Measurements from ENCODE around the gene SPRED2.
A peak's percentile ranks its signal among the peaks of the same experiment; 100 is the strongest.

The SPRED2 gene

DNA sequence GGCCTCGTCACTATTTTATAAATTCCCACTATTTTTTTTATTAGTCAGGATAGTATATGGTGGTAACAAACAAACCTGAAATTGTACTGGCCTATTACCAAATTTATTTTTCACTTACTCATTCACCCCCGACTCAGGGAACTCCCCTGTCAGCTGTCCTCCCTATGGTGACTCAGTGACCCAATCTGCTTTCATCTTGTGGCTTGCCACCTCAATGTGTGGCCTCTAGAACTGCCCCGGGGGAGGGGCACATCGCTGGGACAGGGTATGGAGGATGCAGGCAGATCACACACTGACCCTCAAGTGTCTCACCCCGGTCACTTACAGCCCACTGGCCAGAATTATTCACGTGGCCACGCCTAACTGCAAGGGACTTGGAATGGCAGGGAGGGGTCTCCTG lies 133.2 kb downstream of the SPRED2 start:
- DNase-seq = no peak

DNA sequence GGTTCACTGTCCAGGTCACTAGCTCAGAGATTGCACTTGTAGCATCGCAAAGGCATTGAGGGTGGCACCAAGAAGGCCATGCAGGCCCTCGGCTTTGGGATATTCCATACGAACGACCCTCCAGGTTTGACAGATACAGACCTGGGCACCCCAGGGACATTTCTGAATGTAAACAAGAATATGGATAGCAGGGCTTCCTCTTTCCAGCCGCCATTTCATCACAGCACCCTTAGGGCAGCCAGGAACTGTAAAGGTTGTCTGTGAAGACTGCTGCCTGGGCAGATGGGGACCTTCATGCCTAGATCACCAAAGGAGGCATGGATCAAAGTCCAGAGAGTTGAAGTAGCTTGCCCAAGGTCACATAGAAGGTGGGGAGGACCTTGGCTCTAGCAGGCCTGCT lies 134.3 kb downstream of the SPRED2 start:
- no peak for DNase-seq

DNA sequence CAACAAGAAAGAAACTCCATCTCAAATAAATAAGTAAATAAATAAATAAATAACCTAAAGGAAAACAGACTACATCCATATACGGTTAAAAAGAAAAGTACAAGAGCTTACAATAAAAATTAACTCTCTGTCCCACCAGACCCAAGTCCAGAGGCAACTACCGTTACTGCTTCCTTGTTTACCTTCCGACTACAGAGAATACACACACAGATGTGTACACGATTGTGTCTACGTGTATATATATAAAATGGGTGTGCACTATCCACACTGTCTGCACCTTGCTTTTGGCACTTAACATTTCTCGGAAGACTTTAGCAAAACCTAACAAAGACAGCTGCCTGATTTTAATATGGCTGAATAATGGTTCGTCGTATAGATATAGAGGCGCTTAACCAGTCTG lies 134.9 kb downstream of the SPRED2 start:
- DNase-seq = no peak

DNA sequence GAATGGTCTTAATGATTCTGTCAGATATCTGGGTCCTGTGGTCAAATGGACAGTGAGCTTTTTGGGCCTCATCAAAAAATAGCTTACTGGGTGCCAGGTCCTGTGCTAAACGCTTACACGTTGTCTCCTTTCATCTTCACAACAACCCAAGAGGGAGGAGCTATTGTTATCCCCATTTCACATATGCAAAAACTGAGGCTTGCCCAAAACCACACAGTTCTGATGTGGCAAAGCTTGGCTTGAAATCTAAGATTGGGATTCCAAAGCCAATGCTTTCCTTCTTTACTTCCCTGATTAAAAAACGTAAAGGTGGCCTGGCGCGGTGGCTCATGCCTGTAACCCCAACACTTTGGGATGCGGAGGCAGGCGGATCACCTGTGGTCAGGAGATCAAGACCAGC lies 135.4 kb downstream of the SPRED2 start:
- no peak for DNase-seq

DNA sequence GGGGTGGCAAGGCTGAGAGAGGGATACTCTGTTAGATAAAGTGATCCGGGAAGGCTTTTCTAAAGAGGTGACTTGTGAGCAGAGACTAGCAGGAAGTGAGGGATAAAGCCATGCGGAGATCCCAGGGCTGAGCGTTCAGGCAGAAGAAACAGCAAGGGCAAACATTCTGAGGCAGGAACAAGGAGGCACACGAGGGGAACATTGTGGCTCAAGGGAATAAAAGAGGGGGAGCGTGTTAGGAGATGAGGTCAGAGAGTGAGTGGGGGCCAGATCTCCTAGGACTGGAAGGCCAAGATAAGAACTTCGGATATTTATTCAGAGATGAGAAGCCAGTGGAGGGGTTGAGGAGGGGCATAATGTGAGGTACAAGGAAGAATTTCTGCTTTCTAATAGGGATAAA lies 137.7 kb downstream of the SPRED2 start:
- no peak for DNase-seq

DNA sequence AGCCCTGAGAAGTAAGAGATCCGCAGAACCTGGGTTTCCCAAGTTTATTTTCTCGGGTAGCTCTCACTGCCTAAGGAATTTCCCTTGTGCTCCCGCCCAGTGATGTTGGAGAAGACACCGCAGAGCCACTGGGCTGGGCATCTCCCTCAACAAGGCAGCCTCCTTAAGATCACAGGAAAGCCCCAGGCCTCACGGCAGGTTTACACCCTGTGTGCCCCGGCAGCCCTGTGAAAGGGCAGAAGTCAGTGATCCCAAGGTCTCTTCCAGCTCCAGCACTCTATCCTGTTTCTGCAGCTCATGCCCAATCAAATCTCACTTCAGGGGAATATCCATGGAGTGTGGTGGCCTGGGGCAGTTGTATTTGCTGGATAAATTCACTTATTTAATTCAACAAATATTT lies 138.3 kb downstream of the SPRED2 start:
- no peak for DNase-seq

DNA sequence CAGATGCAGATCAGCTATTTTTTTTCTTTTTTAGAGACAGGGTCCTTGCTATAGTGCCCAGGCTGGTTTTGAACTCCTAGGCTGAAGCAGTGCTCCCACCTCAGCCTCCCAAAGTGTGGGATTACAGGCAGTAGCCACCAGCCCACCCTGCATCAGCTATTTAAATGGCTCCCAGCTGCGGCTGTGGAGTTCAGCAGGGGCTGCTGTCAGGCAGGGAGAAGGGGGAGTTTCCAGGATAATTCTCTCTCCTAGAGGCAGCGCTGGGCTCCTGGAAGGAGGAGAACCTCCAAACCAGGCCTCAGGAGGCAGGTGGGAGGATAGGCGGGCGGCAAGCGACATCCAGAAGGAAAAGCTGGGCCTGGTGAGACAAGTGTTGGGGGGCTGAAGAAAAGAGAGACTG lies 139.0 kb downstream of the SPRED2 start:
- no peak for DNase-seq

DNA sequence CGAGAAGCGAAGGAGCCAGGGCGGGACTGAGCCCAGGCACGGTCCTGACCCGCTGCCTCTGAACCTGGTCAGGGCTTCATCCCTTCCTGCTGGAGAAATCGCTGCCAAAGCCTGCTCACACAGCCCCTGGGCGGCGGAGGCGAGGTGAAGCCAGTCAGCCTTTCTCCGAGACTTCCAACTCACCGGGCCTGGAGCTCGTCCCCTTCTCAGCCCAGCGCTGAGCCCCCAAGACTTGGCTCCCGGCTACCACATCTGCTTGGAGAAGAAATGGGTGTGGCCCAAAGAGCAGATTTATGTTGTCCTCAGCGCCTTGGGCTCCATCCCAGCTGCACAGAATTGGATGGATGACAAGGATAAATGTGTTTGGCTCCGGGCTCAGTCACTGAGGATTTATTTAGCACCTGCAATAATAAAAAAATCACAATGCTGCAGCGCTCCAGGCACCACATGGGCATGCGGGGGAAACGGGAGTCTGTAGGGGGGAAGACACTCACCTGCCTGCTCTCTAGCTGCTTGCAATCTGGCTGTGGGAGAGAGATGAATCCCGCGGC lies 139.9 kb downstream of the SPRED2 start:
- DNase-seq = no peak

DNA sequence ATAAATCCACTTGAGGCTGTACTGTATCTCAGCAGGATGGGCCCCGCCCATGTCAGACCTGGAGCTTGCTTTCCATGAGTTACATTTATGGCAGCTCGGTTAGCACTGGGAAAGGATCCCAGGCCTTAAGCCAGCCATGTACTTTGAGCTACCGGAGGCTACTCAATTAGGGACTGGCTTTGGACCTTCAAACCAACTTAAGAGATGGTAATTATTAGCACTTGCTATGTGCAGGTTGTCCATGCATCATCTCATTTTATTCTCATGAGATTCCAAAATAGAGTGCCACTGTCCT lies 140.3 kb downstream of the SPRED2 start:
- DNase-seq = no peak

DNA sequence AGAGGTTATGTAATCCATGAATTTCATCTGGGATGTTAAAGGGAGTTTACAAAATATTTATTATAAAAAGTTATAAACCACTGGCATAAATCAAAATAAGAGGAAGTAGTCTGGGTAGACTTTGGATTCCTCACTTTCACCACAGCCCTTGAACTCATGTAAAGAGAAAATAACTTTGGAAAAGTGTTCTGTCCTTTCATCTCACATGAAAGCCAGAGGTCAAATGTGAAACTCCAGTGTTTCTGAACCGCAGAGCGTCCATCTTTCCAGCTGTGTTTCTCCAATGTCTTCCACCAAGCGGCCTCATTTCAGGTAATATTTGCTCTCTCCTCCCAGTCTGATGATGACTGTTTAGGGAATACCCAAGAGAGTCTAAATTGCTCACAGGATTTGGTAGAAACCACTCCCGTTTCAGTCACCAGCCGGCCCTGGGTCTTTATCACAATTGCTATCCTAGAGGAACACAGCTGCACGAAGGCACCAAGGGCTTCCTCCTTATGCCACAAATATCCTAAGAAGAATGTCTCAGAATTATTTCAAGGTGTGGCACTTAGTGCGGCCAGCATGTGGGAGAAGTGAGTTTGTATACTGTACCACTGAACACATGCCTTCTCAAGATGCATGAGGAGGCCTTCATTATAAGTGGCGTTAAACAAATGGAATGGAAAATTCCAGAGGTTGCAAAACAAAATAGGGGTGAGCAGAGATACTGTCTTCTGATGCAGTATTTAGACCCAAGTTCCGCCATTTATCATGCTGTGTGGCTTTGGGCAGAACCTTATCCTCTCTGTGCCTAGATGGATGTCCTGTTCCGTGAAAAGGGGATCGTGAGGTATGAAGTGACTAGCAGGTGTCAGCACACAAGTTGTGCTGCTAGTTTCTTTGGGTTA lies 140.9 kb downstream of the SPRED2 start:
- no peak for DNase-seq

DNA sequence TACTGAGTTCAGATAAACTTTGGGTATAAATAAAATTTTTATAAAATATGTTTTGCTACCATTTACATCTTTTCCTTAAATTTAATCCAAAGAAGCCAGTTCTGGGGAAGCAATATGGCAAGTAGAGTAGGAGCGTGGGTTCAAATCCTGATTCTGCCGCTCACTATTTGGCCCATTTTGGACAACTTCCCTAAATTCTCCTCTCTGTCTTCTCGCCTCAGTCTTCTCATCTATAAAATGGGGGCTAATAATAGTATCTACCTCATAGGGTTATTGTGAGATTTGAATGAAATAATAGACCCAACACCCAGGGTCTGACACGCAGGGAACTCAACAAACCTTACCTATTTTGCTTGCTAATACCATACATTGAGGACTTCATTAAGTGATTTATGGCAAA lies 145.0 kb downstream of the SPRED2 start:
- DNase-seq = no peak

DNA sequence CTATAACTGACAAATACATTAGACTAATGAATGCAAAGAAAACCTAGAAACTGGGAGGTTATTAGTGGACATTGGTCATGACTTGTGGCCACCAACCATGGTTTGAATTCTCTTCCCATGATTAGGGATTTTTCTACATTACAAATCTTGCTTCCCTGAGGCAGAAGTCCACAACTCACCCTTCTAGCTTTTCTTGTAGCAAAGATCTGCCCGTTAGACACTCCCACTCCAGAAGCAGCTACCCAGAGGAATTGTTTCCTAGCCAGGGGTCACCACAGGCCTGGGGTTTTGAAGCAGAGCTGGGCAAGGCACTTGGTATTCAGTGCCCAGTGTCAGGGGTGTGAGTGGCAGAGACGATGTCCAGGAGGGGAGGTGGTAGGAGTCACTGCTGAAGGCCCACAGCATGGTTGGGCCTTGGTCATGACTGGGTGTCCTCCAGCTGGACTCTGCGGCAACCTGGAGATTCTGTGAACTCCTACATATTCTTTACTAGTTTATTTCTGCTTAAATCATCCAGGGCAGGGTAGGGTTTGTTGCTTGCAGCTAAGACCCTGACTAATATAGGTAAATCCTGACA lies 149.8 kb downstream of the SPRED2 start:
- DNase-seq = no peak

DNA sequence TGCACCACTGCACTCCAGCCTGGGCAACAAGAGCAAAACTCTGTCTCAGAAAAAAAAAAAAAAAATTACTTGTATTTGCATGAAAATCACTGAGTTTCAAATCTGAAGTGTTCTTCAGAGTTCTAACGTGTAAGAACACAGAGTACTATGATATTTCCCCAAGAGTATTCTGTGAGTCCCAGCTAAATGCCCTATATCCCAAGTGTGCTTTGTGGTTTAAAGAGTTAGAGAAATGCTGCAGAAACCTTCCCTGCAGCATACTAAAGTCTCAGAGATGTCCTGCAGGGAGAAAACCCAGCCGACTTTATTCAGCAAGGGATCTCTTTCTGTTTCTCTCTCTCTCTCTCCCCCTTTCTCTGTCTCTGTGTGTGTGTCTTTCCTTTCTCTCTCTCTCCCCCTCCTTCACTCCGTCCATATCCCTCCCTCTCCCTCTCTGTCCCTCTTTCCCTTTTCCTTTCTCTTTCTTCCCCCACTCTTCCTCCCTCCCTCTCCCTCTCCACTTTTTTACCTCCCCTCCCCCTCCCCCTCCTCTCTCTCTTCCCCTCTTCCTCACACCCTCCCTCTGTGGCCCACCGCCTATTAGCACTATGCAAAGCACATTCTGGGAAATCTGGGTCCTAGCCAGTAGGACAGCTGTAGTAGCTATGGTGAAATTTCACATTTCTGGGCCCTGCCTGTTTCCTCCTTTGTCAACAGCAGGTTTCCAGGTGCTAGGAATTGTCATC lies 150.6 kb downstream of the SPRED2 start:
- no peak for DNase-seq

DNA sequence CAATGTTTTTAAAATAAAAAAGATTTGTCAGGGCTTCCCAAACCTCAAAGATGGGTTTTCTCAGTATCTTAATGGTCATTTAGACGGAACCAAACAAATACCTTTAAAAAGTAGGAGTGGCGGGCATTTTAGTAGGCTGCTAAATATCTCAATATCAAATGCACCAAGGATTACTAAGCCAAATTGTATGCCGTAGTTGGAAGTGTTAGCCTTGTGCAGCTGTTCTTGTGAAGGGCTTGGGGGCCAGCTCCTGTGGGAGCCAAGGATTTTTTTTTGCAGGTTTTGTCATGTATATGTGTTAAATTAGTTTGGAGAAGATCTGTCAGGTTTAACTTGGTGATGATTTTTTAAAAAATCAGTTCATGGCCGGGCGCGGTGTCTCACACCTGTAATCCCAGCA lies 152.6 kb downstream of the SPRED2 start:
- DNase-seq = no peak

DNA sequence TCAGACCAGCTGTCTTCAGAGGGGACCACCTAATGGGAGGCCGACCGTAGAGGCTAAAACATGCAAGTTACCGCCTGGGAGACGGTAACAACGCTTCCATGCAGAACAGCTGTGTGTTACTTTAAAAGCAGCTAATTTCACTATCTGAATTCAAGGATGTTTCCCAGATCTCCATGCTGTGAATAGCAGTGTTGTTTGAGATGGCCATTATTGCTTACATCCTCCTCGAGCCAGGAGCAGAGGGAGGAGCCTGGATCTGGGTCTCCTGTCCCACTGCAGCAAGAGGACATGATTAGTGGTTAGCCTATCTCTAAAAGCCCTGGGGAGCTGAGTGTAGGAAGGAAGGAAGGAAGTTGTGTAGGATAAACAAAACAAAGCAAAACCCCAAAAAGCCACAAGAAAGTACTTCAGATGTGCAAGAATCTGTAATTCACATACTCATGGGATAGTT lies 153.8 kb downstream of the SPRED2 start:
- no peak for DNase-seq

DNA sequence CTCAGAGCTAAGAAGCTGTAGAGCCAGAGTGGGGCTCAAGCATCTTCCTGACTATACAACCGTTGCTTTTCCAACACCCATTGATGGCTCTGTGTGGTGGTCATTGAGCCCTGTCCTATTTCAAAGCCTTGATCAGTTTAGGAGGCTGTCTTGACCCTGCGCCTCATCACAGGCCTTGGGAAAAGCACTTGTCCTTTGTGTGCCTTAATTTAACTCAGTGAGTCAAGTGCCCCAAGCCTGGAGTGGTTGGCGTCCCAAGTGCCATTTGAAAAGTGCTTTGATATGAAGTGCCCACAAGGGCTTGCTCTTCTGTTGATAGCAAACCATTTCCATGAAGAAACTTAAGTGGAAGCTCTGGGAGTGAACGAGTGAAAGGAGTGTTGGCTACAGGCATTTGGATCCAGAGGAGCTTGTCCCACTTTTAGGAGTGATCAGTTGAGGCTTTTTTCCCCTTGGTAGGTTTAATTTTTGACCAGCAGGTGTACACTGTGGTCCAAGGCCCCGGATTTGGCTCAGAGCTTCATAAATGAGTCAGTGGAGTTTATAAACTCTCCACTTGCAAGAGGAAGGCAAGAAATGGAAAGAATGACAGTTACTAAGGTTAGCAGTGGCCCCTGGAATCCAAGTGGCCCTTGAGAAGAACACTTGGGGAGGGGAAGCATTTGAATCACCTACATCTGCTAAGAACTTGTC lies 154.5 kb downstream of the SPRED2 start:
- peak; percentile 53 for DNase-seq

DNA sequence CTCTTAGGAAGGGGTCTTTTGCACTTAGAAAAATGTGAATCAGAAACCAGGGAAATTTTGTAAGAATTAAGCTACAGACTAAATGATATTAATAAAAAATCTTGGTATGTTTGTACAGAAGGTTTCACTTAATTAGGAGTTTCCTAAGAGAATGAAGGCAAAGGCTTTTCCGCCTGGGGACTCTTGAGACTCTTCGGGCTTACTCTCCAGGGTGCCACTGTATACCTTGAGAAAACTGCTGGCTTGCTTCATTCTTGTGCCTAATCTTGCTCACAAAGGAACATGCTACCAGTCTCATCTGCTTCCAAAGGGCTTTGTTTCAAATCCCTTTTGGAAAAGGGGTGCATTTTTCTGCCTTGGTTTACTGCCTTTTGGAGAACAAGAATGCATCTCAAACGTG lies 155.3 kb downstream of the SPRED2 start:
- DNase-seq = no peak

DNA sequence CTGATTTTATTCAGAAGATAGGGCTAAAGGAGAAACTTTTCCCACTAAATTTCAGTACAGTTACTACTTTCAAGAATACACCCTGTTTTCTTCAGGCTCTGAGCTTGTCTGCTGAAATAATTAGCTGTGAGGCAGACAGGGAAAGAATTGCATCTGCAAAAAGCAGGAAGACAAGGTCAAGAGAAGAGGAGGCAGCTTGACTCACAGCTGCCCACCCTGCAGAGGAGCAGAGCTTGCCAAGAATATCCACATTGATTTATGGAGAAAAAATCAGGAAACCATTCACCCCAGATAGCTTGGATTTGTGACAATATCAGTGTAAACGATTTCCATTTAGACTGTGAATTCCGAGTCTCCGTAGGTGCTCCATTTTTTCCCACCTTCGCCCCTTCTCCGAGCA lies 155.8 kb downstream of the SPRED2 start:
- DNase-seq = no peak

DNA sequence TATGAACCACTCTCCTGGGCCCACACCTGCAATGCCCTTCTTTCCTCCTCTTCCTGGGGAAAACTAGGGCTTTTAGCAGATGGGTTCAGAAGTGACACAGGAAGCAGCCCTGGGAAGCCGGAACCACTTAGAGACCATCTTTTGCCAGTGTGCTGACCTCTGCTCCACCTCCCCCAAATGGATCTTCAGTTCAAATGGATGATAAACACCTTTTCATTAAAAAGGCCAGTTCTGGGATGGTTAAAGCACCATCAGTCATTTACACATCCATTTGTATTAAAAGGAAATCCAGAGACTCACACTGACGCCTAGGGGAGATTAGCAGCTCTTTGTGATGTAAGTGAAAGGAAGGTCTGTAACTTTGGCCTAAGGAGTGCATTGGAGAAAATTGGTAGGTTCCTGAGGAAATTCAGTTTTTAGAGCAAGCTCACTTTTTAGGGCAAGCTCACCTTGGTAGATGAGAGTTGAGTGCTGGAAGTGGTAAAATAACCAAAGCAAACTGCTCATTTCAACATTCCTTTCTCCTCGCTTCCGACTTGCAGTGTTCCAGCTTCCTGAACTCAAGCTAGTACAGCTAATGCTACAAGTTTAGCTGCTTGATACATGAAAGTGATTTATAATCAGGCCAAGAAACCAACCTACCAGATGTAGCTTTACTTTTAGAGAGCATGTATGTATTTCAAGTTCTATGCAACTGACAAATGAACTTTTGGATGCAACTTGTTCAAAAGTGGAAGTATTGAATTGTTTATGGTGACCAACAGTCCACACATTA lies 157.1 kb downstream of the SPRED2 start:
- no peak for DNase-seq

DNA sequence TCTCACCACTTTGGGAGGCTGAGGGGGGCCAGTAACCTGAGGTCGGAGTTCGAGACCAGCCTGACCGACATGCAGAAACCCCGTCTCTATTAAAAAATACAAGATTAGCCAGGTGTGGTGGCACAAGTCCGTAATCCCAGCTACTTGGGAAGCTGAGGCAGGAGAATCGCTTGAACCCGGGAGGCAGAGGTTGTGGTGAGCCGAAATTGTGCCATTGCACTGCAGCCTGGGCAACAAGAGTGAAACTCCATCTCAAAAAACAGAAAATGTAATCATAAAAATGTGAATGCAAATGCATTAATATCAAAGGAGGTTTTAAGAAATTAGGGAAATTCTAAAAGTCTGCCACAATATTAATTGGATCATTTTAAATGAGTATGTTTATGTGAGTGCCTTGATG lies 159.1 kb downstream of the SPRED2 start:
- DNase-seq = no peak

DNA sequence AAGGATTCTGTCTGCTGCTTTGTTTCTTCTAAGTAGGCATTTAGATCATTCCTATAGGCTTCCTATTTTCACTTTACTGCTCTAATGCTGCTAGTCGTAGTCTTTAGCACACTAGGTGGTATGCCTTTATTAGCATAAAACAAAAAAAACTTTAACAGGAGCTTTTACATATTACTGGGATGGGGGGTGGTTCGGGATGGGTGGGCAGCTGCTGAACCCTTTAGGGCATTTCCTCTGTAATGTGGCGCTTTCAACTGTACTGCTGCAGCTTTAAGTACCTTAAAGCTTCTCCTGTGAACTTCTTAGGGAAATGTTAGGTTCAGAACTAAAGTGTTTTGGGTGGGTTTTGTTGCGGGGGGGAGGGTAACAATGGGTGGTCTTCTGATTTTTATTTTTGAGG lies 163.4 kb downstream of the SPRED2 start:
- no peak for DNase-seq

DNA sequence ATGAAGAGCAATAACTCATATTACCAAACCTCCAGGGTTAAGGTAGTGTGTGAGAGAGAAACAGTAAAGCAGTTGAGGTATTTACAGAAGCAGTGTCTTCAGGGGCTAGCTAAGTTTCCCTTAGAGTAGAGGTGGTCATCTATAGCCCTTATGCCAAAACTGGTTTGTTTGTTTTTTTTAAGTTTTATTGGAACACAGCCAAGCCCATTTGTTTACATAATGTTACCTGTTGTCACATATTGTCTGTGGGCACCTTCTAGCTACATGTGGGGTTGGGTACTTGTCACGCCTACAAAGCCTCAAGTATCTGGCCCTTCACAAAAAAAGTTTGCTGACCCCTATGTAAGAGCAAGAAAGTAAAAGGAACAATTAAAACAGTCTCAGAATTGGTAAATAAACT lies 165.4 kb downstream of the SPRED2 start:
- peak; percentile 19 for DNase-seq

DNA sequence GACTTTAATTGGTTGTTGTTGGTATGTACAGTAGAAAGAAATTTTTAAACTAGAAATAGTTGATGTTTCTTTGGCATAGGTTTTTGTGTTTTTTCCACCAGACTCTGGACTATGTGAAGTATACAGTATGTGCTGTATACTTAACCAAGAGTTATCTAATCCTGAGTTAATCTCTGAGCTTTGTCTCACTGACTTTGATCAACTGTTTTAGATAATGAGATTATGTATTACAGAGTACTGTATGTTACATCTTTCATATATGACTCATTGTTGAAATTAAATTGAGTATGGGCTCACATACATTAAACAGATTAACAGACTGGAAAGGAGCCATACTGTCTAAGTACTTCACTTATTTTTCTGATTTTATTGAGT lies 166.7 kb downstream of the SPRED2 start:
- no peak for DNase-seq
